Neural crest cell (in vitro differentiated cells): ENCODE data around the gene TMEM167A. TPM values are rescaled to one million over a fixed set of nuclear protein-coding genes. Genes with fewer than 3 reads are reported as not detected.

Source experiments
- DNase-seq: peaks from one replicate; pipeline ENCODE4 v3.0.0; 2021; ENCODE audit warnings: low read depth, mixed read lengths, low spot score
- H3K27ac Mint-ChIP-seq: one replicate; pipeline ENCODE4 v1.8.0; 2021; ENCODE audit warnings: mild to moderate bottlenecking, mixed read lengths; ENCODE audit not compliant: unreplicated experiment
- H3K27me3 Mint-ChIP-seq: 2 replicates; pipeline ENCODE4 v1.8.0; 2021; ENCODE audit warnings: low read depth, mild to moderate bottlenecking, mixed read lengths
- H3K36me3 Mint-ChIP-seq: 2 replicates; pipeline ENCODE4 v1.8.0; 2021; ENCODE audit warnings: low read depth, mild to moderate bottlenecking, mixed read lengths
- H3K4me1 Mint-ChIP-seq: 2 replicates; pipeline ENCODE4 v1.8.0; 2021; ENCODE audit warnings: mixed read lengths
- H3K4me3 Mint-ChIP-seq: one replicate; pipeline ENCODE4 v1.8.0; 2021; ENCODE audit warnings: mild to moderate bottlenecking, mixed read lengths
- H3K9me3 Mint-ChIP-seq: 2 replicates; pipeline ENCODE4 v1.8.0; 2021; ENCODE audit warnings: mixed read lengths
- CTCF ChIP-seq: fragments of 200-600 bp; sonication (generic); conservative IDR thresholded peaks from 2 replicates; pipeline ENCODE4 v1.5.0; 2021; ENCODE audit warnings: antibody characterized with exemption, mild to moderate bottlenecking
- total RNA-seq: library from RNA; stranded (reverse); gene quantifications from 2 replicates; pipeline ENCODE4 v1.2.1, GENCODE V29; 2021

The TMEM167A gene
- total RNA-seq, 1 donor from 2014 or later: 98.8 TPM

DNA sequence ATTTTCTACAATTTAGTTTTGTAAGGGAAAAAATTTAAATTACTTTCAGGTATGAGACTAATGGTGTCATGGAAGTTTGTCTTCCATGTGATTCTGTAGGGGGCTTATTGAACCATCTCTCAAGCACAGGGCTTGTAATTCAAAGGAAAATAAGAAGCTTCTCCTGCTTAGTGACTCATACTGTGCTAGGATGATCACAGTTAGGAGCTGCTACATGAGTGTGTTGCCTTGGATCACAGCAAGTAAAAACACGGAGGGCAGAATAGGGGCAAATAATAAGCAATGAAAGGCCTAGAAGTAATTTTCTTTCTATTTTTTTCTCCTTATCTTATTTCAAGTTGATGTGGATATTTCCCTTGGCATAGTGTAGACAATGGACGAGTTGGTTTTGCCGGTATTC lies 28.9 kb downstream of the TMEM167A start:
- DNase-seq: no peak
- Mint-ChIP-seq H3K36me3 (peaks cover 9% of the 10 kb centered on the region), H3K9me3 (no peaks in the 10 kb centered on the region), H3K27ac (no peak overlapping the region), H3K4me3 (no peak overlapping the region), H3K27me3 (no peaks in the 10 kb centered on the region), H3K4me1 (no peaks in the 10 kb centered on the region)
- no peak for TF ChIP-seq CTCF

DNA sequence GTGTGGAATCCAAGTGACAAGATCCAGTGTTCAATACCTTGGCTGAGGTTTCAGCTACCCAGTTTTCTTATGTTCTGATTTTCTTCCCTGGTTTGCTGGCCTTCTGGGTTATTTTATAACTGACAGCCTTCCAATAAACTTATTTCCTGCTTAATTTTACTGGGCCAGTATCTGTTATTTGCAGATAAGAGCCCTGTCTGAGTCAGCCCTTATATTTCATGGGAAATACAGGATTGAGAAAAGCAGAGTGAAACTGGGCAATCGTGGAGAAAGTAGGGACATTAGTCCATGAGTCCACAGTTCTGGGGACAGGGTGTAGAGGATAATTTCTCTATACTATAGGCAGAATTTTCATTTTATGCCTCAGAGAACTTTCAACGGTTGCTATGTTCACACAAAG lies 32.3 kb downstream of the TMEM167A start:
- Mint-ChIP-seq H3K27ac (no peak overlapping the region), H3K9me3 (peaks cover 2% of the 10 kb centered on the region), H3K4me3 (no peak overlapping the region), H3K4me1 (peaks cover 4% of the 10 kb centered on the region), H3K27me3 (no peaks in the 10 kb centered on the region), H3K36me3 (peaks cover 2% of the 10 kb centered on the region)
- no peak for DNase-seq
- no peak for TF ChIP-seq CTCF

- no peaks in the 10 kb centered on the region for H3K36me3 Mint-ChIP-seq
- H3K27ac Mint-ChIP-seq: no peak overlapping the region
- H3K4me1 Mint-ChIP-seq: peaks cover 7% of the 10 kb centered on the region
- H3K4me3 Mint-ChIP-seq: no peak overlapping the region
- no peak for DNase-seq
- H3K9me3 Mint-ChIP-seq: peaks cover 2% of the 10 kb centered on the region
- TF ChIP-seq CTCF: no peak
- no peaks in the 10 kb centered on the region for H3K27me3 Mint-ChIP-seq
Measured at GRCh38 chr5:83042507-83042906, 34.7 kb downstream of the TMEM167A start.

- H3K36me3 Mint-ChIP-seq: no peaks in the 10 kb centered on the region
- peaks cover 2% of the 10 kb centered on the region for H3K9me3 Mint-ChIP-seq
- no peak overlapping the region for H3K4me3 Mint-ChIP-seq
- no peak for DNase-seq
- no peaks in the 10 kb centered on the region for H3K27me3 Mint-ChIP-seq
- no peak for TF ChIP-seq CTCF
- H3K27ac Mint-ChIP-seq: no peak overlapping the region
- peaks cover 20% of the 10 kb centered on the region for H3K4me1 Mint-ChIP-seq
Measured at GRCh38 chr5:83038924-83039323, 38.3 kb downstream of the TMEM167A start.

DNA sequence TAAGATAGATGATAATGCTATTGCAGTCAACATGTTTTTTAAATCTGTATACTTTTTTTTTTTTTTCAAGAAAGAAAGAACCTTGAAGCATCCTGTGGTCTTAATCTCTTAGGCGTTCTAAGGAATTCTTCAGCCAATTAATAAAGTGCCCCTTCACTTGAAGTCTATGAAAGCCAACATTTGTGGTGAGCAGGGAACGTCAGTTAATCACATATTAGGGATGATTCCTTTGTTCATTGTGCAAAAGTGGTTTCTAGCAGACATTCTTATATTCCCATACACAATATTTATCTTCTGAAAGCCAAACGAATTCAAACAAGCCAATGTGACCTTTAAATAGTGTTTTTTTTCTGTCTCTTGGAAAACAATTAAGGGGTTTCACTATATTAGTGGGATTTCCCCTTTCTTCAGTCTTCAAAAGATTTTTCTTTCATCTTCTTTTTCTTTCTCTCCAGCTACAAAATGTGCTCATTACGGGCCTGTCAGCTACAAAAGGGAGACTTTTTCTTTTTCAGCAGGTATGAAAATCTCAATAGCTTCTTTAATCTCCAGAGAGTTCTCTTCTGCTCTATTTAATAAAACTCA lies 40.1 kb downstream of the TMEM167A start:
- H3K36me3 Mint-ChIP-seq: no peaks in the 10 kb centered on the region
- TF ChIP-seq CTCF: no peak
- H3K4me1 Mint-ChIP-seq: peaks cover 16% of the 10 kb centered on the region
- H3K9me3 Mint-ChIP-seq: no peaks in the 10 kb centered on the region
- no peaks in the 10 kb centered on the region for H3K27me3 Mint-ChIP-seq
- no peak overlapping the region for H3K4me3 Mint-ChIP-seq
- DNase-seq: no peak
- no peak overlapping the region for H3K27ac Mint-ChIP-seq
